Esophagus (tissue), 2 donors: ENCODE data around the gene ACSF3. TPM values are rescaled to one million over a fixed set of nuclear protein-coding genes. Genes with fewer than 3 reads are reported as not detected.
"Not testable (repeated sequence)": the region's sequence is repeated elsewhere in the genome, so short reads cannot be mapped to it uniquely, and the experiment has no call there.

Experiments
- H3K27ac ChIP-seq, 2 donors: one replicate each; pipeline ENCODE4 v1.5.1; 2013; ENCODE audit warnings: low read depth in 2 of 2, mild to moderate bottlenecking in 2 of 2, inconsistent platforms in 1 of 2, low read length in 1 of 2, moderate library complexity in 1 of 2
- H3K27me3 ChIP-seq, 2 donors: one replicate each; pipeline ENCODE4 v1.6.1; 2013; ENCODE audit warnings: low read length in 2 of 2, control low read depth in 1 of 2, mild to moderate bottlenecking in 1 of 2; ENCODE audit not compliant: insufficient read depth in 2 of 2, control insufficient read depth in 1 of 2
- H3K36me3 ChIP-seq, 2 donors: one replicate each; pipeline ENCODE4 v1.6.1; 2013; ENCODE audit warnings: low read length in 1 of 2; ENCODE audit not compliant: control insufficient read depth in 2 of 2, insufficient read depth in 2 of 2
- H3K4me1 ChIP-seq, 2 donors: one replicate each; pipeline ENCODE4 v1.6.1; 2013; ENCODE audit warnings: low read length in 1 of 2; ENCODE audit not compliant: control insufficient read depth in 2 of 2, insufficient read depth in 2 of 2
- H3K4me3 ChIP-seq, 2 donors: one replicate each; pipeline ENCODE4 v1.5.1; 2013; ENCODE audit warnings: low read length in 2 of 2, mild to moderate bottlenecking in 2 of 2, low read depth in 1 of 2, moderate library complexity in 1 of 2
- H3K9me3 ChIP-seq, 2 donors: one replicate each; pipeline ENCODE4 v1.6.1; 2013; ENCODE audit warnings: mild to moderate bottlenecking in 2 of 2, low read depth in 1 of 2, low read length in 1 of 2, moderate library complexity in 1 of 2; ENCODE audit not compliant: control insufficient read depth in 2 of 2, insufficient read depth in 1 of 2
- WGBS, 2 donors: extraction: QIAGEN DNeasy Blood & Tissue Kit; methylation state at CpG; one replicate each; pipeline ENCODE4 v1.1.7; 2013; 5-methylcytosine and 5-hydroxymethylcytosine counted together
- polyA plus RNA-seq, 2 donors: library from polyadenylated mRNA; stranded (reverse); fragments of 200-250 nt; gene quantifications; one replicate each; pipeline ENCODE4 v1.2.3, GENCODE V29; 2013
- donor health status: healthy with polysubstance abuse.
- donor health status: Bipolar disorder and iron deficiency.

The ACSF3 gene
- polyA plus RNA-seq, 2 donors = 14.1 to 22.3 TPM

DNA sequence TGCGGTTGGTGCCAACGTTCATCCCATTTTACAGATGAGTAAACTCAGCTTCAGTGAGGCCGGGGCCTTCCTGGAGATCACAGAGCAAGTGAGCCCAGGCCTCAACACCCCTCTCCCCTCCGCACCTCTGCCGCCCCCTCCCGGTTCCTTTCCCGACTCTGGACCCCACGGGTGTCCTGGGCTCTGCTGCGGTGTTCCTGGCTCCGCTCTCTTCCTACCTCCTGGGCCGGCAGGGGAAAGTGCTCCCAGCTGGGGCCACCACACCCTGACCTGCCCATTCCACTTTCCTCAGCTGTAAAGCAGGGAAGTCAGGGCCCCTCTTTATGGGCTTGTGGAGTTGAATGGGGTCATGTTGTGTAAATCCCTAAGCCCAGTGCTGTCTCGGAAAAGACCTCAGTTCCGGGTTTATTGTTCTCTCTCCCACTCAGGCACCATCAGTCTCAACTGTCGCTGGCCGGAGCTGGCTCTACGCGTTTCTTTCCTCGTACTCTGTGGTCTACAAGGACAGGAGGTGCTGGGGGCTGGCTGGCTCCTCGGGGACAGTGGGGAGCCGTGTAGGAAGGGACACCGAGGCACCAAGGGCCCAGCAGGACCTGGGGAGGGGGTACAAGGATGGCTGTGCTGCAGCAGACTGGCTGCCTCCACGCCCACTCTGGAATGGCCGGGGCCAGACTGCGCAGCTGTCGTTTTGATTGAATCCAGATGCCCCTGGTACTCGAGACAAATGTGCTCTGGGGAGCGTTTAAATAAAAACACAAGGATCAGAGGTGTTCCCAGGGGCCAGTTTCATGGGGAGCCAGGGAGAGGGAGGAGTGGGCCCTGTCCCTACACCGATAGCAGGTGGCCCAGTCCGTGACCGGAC is 21.7 kb upstream of the ACSF3 start:
- no peak overlapping the region for H3K27ac ChIP-seq
- H3K4me3 ChIP-seq = no peak overlapping the region
- peaks cover 3 to 9% of the 10 kb centered on the region in 2 donors for H3K9me3 ChIP-seq
- H3K36me3 ChIP-seq = no peaks in the 10 kb centered on the region
- H3K27me3 ChIP-seq = no peaks in the 10 kb centered on the region
- 50 to 53% methylated on average over 30 of the region's 30 CpGs for WGBS, 2 donors
- H3K4me1 ChIP-seq = peaks cover 0 to 2% of the 10 kb centered on the region in 2 donors

DNA sequence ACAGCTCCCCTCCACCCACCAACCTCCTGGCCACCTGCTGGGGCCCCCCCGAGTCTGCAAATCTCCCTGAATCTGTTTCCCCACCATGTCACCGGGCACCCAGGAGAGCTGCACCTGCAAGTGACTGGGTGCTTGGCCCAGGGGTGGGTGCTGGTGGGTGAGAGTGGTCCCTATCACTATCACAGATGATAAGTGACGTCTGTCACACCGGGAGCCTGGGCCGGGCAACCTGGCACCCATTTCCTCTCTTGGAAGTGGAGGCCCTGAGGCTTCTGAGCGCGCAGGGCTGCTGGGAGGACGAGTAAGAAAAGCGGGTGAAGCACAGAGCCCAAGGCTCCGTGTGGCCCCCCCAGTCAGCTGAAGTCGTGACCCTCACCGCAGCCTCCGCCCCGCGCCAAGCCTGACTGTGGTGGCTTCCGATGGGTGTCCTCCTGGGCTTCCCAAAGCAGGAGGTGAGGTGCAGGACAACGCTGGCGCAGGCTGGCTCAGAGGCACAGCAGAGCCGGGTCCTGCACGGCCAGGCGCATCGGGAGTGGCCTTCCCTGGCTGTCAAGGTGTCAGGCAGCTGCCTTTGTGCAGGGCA is 21.0 kb upstream of the ACSF3 start:
- H3K4me3 ChIP-seq = no peak overlapping the region
- 84 to 85% methylated on average over 22 of the region's 22 CpGs for WGBS, 2 donors
- H3K36me3 ChIP-seq = no peaks in the 10 kb centered on the region
- no peak overlapping the region for H3K27ac ChIP-seq
- H3K4me1 ChIP-seq = peaks cover 0 to 1% of the 10 kb centered on the region in 2 donors
- H3K27me3 ChIP-seq = no peaks in the 10 kb centered on the region
- peaks cover 3 to 9% of the 10 kb centered on the region in 2 donors for H3K9me3 ChIP-seq

GRCh38 chr16:89073346-89074071 is 20.1 kb upstream of the ACSF3 start:
- no peaks in the 10 kb centered on the region for H3K27me3 ChIP-seq
- no peak overlapping the region for H3K4me3 ChIP-seq
- H3K27ac ChIP-seq = no peak overlapping the region
- H3K36me3 ChIP-seq = no peaks in the 10 kb centered on the region
- WGBS, 2 donors = 93 to 94% methylated on average over 34 of the region's 34 CpGs
- H3K4me1 ChIP-seq = no peaks in the 10 kb centered on the region
- H3K9me3 ChIP-seq = peaks cover 3 to 9% of the 10 kb centered on the region in 2 donors

GRCh38 chr16:89074072-89074674 is 19.5 kb upstream of the ACSF3 start:
- H3K27me3 ChIP-seq, H3K9me3 ChIP-seq, H3K27ac ChIP-seq, H3K36me3 ChIP-seq, H3K4me1 ChIP-seq, H3K4me3 ChIP-seq: not testable (repeated sequence)
- WGBS, 2 donors = 95% methylated on average over 35 of the region's 35 CpGs

- no peaks in the 10 kb centered on the region for H3K36me3 ChIP-seq
- no peaks in the 10 kb centered on the region for H3K27me3 ChIP-seq
- no peaks in the 10 kb centered on the region for H3K4me1 ChIP-seq
- no peak overlapping the region for H3K27ac ChIP-seq
- WGBS, 2 donors = 90 to 92% methylated on average over 35 to 37 of the region's 37 CpGs
- H3K4me3 ChIP-seq = no peak overlapping the region
- H3K9me3 ChIP-seq = peaks cover 3 to 9% of the 10 kb centered on the region in 2 donors
Observed at GRCh38 chr16:89074803-89075688, 18.6 kb upstream of the ACSF3 start.

GRCh38 chr16:89076159-89076558 is 17.5 kb upstream of the ACSF3 start:
- Histone ChIP-seq H3K27ac (no peak overlapping the region), H3K4me1 (no peaks in the 10 kb centered on the region), H3K4me3 (no peak overlapping the region), H3K27me3 (no peaks in the 10 kb centered on the region), H3K36me3 (no peaks in the 10 kb centered on the region), H3K9me3 (peaks cover 3 to 9% of the 10 kb centered on the region in 2 donors)
- 91 to 93% methylated on average over 14 of the region's 14 CpGs for WGBS, 2 donors

- Histone ChIP-seq H3K27me3 (no peaks in the 10 kb centered on the region), H3K4me3 (no peak overlapping the region), H3K36me3 (no peaks in the 10 kb centered on the region), H3K27ac (no peak overlapping the region), H3K9me3 (peaks cover 3 to 9% of the 10 kb centered on the region in 2 donors), H3K4me1 (no peaks in the 10 kb centered on the region)
- 93 to 94% methylated on average over 16 of the region's 16 CpGs for WGBS, 2 donors
Observed at GRCh38 chr16:89077076-89077475, 16.6 kb upstream of the ACSF3 start.

- H3K27me3 ChIP-seq = no peaks in the 10 kb centered on the region
- 71 to 77% methylated on average over 8 of the region's 8 CpGs for WGBS, 2 donors
- no peaks in the 10 kb centered on the region for H3K36me3 ChIP-seq
- no peak overlapping the region for H3K27ac ChIP-seq
- H3K9me3 ChIP-seq = peaks cover 3 to 9% of the 10 kb centered on the region in 2 donors
- no peaks in the 10 kb centered on the region for H3K4me1 ChIP-seq
- no peak overlapping the region for H3K4me3 ChIP-seq
Observed at GRCh38 chr16:89078172-89078571, 15.5 kb upstream of the ACSF3 start.
